GM21390 (cell line): ENCODE measurements around the gene GPR160.

Experiments
- ATAC-seq: cut with Tn5 transposase; IDR thresholded peaks from one replicate; pipeline ENCODE4 v1.9.1; 2021; ENCODE audit not compliant: unreplicated experiment

The GPR160 gene

DNA sequence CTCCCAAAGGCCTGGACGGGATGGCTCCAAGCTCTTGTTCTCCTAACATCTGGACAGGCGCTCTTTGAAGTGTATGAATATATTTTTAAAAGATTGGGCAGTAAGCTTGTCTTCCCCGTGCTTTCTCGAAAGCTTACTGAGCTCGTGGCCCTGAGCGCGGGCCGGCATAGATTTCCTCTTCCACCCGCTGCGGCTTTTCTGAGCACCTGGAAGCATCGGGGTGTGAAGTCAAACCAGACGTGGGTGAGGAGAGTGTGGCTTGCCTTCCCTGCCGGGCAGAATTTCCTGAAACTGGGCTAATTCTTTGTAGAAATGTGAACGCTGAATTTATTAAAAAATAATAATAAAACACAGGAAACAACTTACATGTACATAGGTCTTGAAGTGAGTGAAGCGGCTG is 25.9 kb downstream of the GPR160 start:
- ATAC-seq = no peak

DNA sequence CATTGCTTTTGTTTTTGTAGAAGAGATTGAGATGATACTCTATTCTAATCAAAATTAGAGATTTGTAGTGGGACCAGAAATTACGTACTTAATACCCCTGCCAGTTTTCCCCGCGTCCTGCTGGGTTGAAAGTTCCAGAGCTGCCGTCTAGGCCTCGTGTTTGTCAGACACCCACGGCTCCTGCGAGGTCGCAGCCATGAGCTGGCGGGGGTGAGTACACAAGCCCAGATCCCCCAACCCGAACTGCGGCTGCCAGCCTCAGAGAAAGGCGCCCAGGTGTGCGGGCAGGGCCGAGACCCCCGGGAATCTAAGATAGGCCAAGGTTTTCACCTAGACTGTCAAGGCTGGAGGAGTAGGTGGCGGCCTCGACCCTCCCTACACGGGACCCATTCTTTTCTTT is 26.3 kb downstream of the GPR160 start:
- no peak for ATAC-seq

DNA sequence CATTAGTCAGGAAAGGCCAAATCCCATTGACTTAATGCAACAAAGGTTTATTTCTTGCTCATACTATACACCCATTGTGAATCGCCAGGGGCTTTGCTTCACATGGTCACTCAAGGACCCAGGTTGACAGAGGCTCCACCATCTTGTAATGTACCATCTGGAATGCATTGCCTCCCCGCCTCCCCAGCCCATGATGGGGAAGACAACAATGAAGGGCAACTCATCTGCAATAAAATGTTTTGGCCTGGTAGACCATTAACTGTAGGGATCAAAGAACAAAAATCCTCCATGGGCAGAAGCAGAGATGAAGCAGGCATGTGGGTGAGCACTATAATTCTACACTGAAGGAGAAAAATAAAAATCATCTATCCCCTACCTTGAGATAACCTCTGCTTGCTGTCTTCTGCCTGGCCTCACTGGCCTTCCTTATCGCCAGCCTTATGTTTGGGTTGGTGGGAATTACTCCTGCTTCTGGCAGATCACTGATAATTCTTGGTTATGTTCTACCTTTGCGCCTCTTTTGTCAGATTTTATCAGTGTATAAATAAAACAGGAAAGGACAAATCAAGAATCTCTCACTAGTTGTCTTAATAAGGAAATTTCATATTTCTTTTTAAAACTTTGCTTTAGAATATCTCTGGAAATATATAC is 37.8 kb downstream of the GPR160 start:
- ATAC-seq = no peak

DNA sequence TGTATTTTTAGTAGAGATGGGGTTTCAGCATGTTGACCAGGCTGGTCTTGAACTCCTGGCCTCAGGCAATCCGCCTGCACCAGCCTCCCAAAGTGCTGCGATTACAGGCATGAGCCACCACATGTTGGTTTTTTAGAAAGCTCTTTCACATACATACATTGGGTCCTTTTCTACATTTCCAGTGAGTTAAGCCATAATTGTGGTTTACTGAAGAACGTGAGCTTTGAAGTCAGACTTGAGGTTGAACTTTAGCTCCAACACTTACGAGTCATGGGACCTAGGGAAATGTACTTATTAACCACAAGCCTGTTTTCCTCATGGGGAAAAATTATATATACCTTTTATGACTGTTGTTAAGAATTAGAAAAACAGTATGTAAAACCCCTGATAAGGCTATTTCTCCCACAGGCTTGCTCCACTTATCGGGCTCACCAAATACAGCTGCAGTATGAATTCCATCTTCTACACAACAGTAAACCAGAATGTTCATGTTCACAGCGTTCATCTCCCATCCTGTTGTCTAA is 39.0 kb downstream of the GPR160 start:
- ATAC-seq = no peak

DNA sequence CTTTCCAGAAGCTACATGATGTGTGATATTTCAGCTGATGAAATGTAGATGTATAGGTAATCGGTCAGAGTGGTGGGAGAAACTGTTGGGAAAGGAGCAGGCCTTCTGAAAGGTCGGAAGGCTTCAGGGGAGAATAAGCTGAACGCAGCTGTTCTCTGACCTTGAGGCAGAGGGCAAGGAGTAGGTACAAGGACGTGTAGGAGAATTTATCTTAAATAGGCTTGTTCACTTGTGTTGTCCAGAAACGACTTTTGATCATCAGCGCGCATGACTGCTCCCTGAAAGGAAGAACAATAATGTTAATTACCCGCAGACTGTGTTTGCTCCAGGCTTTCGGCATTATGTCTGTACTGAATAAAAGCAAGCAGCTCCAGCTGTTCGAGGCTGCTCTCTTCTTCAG is 39.6 kb downstream of the GPR160 start:
- ATAC-seq = no peak

DNA sequence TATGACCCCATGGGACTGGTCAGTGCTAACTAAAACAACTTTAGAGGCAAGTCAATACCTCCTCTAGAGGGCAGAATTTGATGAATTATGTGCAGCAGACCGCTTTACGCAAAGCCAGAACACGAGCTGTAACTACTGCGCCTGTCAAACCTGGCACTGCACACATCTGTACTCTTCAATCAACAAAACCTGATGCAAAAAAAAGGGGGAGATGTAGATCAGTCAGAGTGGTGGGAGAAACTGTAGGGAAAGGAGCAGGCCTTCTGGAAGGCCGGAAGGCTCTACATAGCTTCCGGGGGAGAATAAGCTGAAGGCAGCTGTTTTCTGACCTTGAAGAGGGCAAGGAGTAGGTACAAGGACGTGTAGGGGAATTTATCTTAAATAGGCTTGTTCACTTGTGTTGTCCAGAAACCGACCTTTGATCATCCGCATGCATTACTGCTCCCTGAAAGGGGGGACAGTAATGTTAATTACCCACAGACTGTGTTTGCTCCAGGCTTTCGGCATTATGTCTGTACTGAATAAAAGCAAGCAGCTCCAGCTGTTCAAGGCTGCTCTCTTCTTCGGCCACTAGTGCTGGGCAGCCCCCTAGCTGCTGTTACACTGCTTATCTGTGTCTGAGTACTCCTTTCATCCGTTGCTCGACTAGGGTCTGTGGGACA is 41.0 kb downstream of the GPR160 start:
- ATAC-seq = no peak

DNA sequence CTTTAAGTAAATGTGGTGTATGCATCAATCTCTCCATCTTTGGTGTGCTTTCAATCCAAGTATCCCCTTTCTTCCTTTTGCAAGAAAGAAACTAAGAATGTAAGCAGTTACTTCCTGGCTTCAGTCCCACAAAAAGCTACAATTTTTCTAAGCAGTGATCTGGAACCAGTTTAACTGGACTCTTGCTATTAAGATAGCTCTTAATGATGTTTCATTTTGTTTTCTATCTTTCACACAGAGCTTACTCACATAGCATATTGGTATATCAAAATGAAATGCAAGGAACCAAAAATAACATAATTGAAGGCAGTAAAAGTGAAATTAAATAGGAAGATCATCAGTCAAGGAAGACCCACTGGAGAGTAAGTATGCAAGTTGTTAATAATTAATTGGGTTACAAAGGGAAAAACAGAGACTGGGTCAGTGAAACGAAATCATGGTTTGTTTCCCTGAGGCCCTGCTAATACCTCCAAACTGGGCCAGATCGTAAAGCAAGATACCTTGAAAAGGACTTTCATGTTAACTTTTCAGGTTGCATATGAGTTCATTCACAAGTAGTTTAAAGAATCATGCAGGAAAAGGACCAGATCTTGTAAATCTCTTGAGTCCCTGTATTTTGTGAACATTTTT is 41.9 kb downstream of the GPR160 start:
- no peak for ATAC-seq

DNA sequence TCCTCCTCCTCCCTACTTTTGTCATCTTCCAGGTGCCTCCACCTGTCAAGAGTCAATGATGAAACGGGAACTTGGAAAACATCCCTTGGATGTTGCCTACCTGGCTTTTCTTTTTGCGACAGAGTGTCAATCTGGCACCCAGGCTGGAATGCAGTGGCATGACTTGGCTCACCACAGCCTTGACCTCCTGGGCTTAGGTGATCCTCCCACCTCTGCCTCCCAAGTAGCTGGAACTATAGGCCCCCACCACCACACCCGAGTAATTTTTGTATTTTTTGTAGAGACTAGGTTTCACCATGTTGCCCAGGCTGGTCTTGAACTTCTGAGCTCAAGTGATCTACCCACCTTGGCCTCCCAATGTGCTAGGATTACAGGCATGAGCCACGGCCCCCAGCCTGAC is 42.8 kb downstream of the GPR160 start:
- no peak for ATAC-seq

DNA sequence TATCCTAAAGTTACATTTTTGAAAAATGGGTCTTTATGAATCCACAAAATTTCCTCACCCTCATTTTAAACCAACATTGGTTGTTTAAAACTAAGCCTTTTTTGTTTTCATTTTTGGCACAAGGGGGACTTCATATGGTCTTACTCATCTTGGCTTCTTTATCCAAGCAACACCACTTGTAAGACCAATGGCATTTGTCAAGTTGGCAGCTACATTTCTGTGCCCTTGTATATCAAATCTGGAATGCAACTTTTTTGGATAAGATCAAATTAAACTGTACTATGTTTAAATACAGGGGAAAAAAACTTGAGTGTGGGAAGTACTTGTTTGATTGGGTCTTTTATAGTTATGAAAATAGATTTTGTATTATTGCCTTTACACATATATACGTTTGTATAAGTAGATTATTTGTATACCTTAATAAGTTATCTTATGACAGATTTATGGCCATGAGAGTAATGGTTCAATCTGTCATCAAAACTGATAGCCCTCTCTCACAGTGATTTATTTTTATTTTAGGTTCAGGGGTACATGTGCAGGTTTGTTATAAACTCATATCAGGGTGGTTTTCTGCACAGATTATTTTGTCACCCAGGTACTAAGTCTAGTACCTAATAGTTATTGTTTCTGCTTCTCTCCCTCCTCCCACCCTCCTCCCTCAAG is 43.4 kb downstream of the GPR160 start:
- ATAC-seq = no peak

DNA sequence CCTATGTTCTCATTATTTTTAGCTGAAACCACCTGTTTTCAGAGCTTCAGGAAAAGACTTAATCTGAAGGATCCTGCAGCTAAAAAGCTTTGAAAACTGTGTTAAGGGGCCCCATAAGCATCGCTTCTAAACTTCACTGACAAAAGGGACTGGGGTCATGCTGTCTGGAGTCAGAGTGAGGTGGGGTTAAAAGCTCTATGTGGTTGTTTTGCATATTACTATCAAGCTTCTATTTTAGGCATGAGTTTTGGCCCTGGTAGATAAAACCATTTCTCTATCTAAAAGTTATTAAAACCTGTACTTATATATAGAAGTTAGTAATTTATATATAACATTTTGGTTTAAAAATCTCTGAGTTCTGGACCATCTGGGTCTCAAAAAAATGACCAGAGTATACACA is 45.5 kb downstream of the GPR160 start:
- no peak for ATAC-seq

DNA sequence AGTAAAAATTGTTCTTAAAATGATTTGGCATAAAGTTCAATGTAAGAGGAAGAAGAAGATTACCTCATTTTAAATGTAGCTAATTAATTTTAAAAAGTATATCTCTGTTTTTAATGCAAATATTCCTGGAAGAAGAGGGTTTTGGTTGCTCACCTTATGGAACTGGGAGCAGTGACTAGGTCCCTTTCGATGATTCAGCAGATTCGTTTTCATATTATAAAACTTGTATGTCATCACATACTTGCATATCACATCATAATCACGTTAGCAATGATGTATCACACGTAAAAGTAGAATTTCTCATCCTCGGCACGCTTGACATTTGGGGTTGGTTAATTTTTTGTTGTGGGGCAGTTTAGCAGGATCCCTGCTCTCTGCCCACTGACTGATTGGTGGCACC is 47.6 kb downstream of the GPR160 start:
- no peak for ATAC-seq

DNA sequence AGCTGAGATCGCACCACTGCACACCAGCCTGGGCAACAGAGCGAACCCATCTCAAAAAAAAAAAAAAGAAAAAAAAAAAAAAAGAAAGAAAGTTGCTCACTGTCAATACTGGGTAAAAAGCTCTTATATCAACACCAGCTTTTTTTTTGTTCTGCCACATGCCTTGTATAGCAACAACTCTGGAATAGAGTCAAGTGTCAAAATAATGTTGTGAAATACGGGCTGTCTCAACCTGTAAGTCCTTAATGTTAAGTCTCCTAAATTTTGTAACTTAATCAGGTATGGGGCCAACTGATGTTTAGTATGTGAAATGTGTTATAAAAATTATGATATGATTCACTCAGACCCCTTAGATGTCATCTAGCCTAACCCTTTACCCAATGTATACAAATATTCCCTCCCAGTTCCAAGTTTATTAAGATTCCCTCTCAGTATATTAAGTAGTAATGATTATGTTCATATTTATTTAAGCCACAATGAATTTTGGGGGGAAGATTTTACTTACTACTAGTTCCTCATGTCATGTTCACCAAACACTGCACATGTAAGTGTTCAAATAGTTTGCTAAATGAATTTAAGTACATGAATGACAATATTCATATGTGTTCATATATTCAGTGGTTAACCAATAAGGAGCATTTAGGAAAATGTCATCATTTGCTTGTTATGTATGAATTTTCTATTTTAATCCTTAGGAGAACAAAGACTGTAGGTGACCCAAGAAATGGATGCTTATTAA is 52.2 kb downstream of the GPR160 start:
- ATAC-seq = no peak

DNA sequence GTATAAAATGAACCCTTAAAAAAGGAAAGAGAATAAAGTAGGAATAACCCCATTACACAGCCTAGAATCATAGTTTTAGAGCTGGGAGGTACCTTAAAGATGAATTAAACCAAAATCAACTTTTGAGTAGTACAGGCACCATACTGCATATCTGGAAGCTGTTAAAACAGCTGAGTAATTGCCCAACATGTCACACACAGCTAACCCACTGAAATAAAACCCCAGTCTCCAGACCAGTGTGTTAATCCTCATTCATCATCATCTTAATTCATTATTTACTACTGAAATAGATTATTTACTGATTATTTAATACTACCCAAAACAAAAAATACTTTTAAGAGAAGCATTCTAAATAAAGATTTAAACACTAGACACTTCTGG is 52.8 kb downstream of the GPR160 start:
- no peak for ATAC-seq

DNA sequence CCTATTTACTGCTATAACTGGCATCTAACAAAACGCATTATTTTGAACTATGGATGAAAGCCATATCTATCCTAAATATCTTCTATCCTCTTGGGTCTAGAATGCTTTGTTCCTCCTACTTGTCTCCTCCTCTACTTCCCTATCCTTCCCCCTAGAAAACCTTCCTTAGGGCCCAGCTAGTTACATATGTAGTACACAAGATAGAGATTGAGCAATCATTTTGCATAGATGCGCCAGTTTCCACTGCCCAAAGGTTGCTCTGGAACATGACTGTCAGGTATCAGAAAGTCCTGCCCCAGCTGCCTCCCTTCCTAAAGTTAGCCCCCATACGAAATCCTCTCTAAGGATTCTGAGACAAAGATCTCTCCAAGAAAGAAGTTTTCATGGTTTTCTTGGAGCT is 55.1 kb downstream of the GPR160 start:
- ATAC-seq = no peak

DNA sequence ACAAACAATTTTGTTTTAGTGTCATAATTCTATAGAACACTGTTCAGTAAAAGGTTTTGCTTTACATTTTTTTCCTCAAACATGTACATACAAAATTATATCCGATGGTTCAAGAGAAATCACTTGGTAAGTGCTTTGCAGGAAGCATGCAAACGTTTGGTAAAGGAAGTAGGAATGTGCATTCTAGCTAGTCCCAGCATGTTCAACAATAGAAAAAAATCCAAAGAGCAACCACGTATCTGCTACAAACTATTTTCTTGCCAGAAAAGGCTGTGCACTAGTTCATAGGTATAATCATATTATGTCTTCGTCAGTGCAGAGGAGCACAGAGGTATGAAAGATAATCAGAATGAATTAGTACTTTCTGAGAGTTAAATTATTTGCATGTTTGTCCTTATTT is 58.0 kb downstream of the GPR160 start:
- ATAC-seq = no peak

DNA sequence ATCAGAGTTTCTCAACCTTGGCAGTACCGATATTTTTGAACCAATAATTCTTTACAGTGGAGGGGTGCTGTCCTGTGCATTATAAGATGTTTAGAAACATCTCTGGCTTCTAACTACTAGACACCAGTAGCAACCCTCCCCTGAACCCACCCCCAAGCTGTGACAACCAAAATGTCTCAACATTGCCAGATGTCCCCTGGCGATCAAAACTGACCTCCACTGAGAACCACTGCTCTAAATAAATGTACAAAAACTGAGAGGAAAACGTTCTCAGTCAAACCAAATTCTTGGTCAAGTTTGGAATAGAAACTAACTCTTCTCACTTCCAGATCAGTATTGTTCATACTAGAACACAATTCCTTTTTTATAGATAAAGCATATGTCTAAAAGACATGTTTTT is 58.5 kb downstream of the GPR160 start:
- no peak for ATAC-seq

DNA sequence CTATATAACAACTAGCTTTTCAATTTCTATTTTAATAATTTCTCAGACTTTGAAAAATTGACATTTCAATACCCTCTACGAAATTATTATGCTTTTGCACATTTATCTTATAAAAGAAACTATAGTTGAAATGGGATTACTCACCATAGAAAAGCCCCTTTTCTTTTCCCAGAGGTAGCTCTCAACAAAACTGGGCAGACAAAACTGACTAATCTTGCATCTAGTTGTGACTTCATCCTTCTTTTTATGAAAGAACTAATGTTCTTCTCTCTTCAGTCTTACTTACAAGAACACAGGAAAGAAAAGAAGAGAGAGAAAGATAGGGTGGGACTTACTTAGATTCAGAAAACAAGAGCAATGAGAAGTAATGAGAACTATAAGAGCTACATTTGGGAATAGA is 61.0 kb downstream of the GPR160 start:
- no peak for ATAC-seq

DNA sequence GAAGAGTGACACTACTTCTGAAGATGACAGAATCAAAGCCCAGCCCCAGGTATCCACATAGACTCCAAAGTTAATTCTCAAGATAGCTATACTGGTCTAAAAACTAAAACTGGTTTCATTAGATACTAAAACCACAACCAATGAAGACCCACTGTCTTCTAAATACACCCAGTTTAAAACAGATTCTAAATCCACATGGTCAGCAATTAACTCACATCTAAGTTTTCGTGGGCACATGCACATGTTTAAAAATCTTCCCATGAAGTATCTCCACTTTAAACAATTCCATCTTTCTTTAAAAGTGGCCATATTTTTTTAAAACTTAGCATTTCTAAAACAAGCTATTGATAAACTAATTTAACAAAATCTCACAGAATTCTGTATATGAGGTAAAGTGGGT is 63.1 kb downstream of the GPR160 start:
- ATAC-seq = no peak

DNA sequence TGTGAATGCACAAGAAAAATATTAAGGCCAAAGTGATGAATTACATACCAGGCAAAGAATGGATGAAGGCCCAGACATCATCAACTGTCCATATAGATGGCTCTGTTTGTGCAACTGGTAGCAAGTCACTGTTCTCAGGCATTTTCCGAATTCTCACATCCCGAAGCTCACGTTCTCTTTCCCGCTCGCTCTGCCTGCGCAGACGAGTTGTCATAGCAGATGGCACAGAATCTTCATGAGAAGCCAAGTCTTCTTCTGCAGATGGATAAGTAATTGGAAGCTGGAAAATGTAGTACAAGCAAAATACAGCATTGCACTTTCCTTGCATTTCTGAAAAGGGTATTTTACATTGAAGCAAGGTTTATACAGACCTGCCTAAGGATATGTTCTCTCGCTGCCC is 64.6 kb downstream of the GPR160 start:
- no peak for ATAC-seq

DNA sequence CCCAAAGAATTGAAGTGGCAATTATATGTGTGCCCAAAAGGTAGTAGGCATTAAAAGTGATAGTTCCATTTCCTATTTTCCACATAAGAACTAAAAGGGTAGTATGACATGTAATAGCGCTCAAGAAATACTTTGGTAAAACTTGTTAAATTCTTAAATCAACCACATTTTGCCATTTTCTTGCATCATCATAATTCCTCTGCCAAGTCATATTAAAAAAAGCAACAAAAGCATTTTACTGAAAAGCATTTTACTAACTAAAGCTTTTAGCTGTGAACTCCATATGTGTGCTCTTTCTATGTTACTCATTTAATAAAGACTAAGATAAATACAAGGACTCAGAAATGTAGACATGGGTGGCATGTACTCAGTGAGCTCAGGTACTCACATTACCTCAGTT is 70.1 kb downstream of the GPR160 start:
- ATAC-seq = no peak

DNA sequence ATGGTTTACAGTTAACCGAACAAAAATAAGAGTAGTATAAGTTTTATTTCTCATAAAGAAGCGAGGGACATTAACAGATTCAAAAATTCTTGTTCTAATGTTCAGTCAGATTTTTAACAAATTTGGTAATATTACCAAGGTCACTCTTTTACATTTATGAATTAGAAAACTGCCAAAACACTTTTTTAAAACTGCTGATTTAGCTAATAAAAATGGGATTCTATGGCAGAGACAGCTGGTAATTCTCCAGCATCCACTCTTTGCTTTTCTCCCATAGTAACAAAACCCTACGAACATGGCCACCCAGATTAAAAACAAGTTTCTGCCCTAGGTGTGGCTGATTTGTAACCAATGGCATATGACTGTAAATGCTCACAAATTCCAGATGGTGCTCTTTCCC is 71.2 kb downstream of the GPR160 start:
- no peak for ATAC-seq
